Omental fat pad (tissue), 4 donors: ENCODE measurements around the gene PRSS2. TPM values are rescaled to one million over a fixed set of nuclear protein-coding genes. Genes with fewer than 3 reads are reported as not detected.
"Not testable (repeated sequence)": the region's sequence is repeated elsewhere in the genome, so short reads cannot be mapped to it uniquely, and the experiment has no call there.

Experiments used
- ATAC-seq: fragments of 150-250 bp; one replicate; pipeline ENCODE4 v1.9.1; 2016; ENCODE audit warnings: mild to moderate bottlenecking, moderate library complexity; ENCODE audit not compliant: low FRiP score
- DNase-seq: peaks from one replicate; pipeline ENCODE4 v3.0.0-alpha.2; 2019; ENCODE audit warnings: low spot score
- CTCF ChIP-seq, 3 donors: fragments of 450-650 bp; IDR thresholded peaks; one replicate each; pipeline ENCODE4 v1.5.1; 2016 to 2017; ENCODE audit warnings: antibody characterized with exemption in 3 of 3, mild to moderate bottlenecking in 3 of 3, moderate library complexity in 2 of 3
- total RNA-seq, 4 donors: library from RNA; depleted of rRNA; stranded (reverse); fragments of >200 nt; gene quantifications; one replicate each; pipeline ENCODE4 v1.1.0, GENCODE V29; 2016

The PRSS2 gene
- total RNA-seq, 4 donors from 2014 or later: 0.72 to 1.3 TPM; not detected in 2

GRCh38 chr7:142752376-142753225, 18.2 kb upstream of the PRSS2 start:
- DNase-seq (no peak), ATAC-seq (no peak)
- TF ChIP-seq CTCF (IDR thresholded peaks at IDR 0.05): no peak

- ATAC-seq (no peak), DNase-seq (no peak)
- TF ChIP-seq CTCF (IDR thresholded peaks at IDR 0.05): no peak
These were observed 17.4 kb upstream of the PRSS2 start for GRCh38 chr7:142753366-142753765.

- ATAC-seq, DNase-seq: not testable (repeated sequence)
These were observed 16.8 kb upstream of the PRSS2 start for GRCh38 chr7:142753925-142754491.

- DNase-seq (no peak), ATAC-seq (no peak)
- TF ChIP-seq CTCF (IDR thresholded peaks at IDR 0.05): no peak
These were observed 15.8 kb upstream of the PRSS2 start for GRCh38 chr7:142754681-142755575.

- not testable (repeated sequence) for DNase-seq, ATAC-seq
These were observed 12.5 kb upstream of the PRSS2 start for GRCh38 chr7:142758312-142758711.

- no peak for TF ChIP-seq CTCF (IDR thresholded peaks at IDR 0.05)
These were observed 11.3 kb upstream of the PRSS2 start for GRCh38 chr7:142759433-142759832.

GRCh38 chr7:142760071-142760642, 10.6 kb upstream of the PRSS2 start:
- no peak for TF ChIP-seq CTCF (IDR thresholded peaks at IDR 0.05)
- ATAC-seq (no peak), DNase-seq (no peak)

More at GRCh38 chr7:142759433-142759832, 11.3 kb upstream of the PRSS2 start:
- no peak for DNase-seq
- ATAC-seq: no peak

GRCh38 chr7:142761606-142762005, 9.2 kb upstream of the PRSS2 start:
- ATAC-seq, DNase-seq: not testable (repeated sequence)
